HCT116 (cell line): ENCODE measurements around the gene CPEB3. TPM values are rescaled to one million over a fixed set of nuclear protein-coding genes. Genes with fewer than 3 reads are reported as not detected.

Experiments used
- ATAC-seq: fragments of 200-7000 bp; cut with Tn5 transposase; 2 replicates; pipeline ENCODE4 v1.9.1; 2020; ENCODE audit warnings: mild to moderate bottlenecking, moderate library complexity
- BruUV-seq: library from RNA; stranded (reverse); fragments of 400-500 nt; replicated peaks from 2 replicates; lab custom pipeline; 2021; lab: Mats Ljungman, UMichigan
- CTCF ChIA-PET: fragments of 300-600 bp; sonication (Branson Sonifier 250); formaldehyde crosslinking; loops from one replicate; lab custom pipeline; 2021; ENCODE audit warnings: antibody characterized with exemption; lab: Charles Lee
- POLR2A ChIA-PET: fragments of 300-600, 350-600 bp; sonication (Branson Sonifier 250); formaldehyde crosslinking; loops from one replicate; lab custom pipeline; 2021; ENCODE audit warnings: antibody characterized with exemption; lab: Charles Lee
- RAD21 ChIA-PET, 2 experiments: fragments of 300-600 bp; sonication (Branson Sonifier 250); formaldehyde crosslinking; loops; one replicate each; lab custom pipeline; 2023; ENCODE audit warnings: low total read pairs in 2 of 2; ENCODE audit not compliant: uncharacterized antibody in 2 of 2, unreplicated experiment in 2 of 2, low non-redundant PET in 1 of 2; lab: Charles Lee
- DNase-seq: peaks from one replicate; pipeline ENCODE4 v3.0.0-alpha.2; 2010; ENCODE audit warnings: low read depth, low spot score
- H2AFZ ChIP-seq: fragments of 200-600 bp; shearing (Covaris generic), sonication (generic); 2 replicates; pipeline ENCODE4 v1.6.1; 2017; ENCODE audit warnings: low read depth, mixed run types, mixed read lengths, antibody characterized with exemption, low read length; ENCODE audit not compliant: poor library complexity, severe bottlenecking
- H3K27ac ChIP-seq: 2 replicates; pipeline ENCODE4 v1.5.1; 2012; ENCODE audit warnings: low read depth, low read length
- H3K27me3 ChIP-seq: fragments of 200-600 bp; sonication (generic); 2 replicates; pipeline ENCODE4 v1.6.1; 2016; ENCODE audit warnings: mixed run types, low read length, mixed read lengths; ENCODE audit not compliant: insufficient read depth
- H3K36me3 ChIP-seq, 2 experiments: fragments of 200-500 bp in 1 of 2; fragments of 200-600 bp in 1 of 2; sonication (Bioruptor generic) in 1 of 2; sonication (generic) in 1 of 2; 2 replicates each; pipeline versions ENCODE4 v1.5.1 to v1.6.1; 2014 to 2016; ENCODE audit warnings: low read length in 2 of 2, inconsistent platforms in 1 of 2, mixed read lengths in 1 of 2, mixed run types in 1 of 2; ENCODE audit not compliant: insufficient read depth in 2 of 2, control insufficient read depth in 1 of 2
- H3K4me1 ChIP-seq, 2 experiments: fragments of 200-600 bp in 1 of 2; sonication (generic) in 1 of 2; 2 replicates each; pipeline versions ENCODE4 v1.5.1 to v1.6.1; 2012 to 2017; ENCODE audit warnings: low read length in 2 of 2, inconsistent platforms in 1 of 2, mild to moderate bottlenecking in 1 of 2, mixed read lengths in 1 of 2, mixed run types in 1 of 2, moderate library complexity in 1 of 2; ENCODE audit not compliant: insufficient read depth in 2 of 2, control insufficient read depth in 1 of 2
- H3K4me2 ChIP-seq: fragments of 200-600 bp; sonication (generic); 2 replicates; pipeline ENCODE4 v1.6.1; 2017; ENCODE audit warnings: mixed run types, low read length, mixed read lengths
- H3K4me3 ChIP-seq, 2 experiments: fragments of 200-600 bp in 1 of 2; sonication (generic) in 1 of 2; replicated peaks in 1 of 2; 2 replicates each; pipeline ENCODE4 v1.5.1; 2011 to 2016; ENCODE audit warnings: low read length in 2 of 2, control low read depth in 1 of 2, low read depth in 1 of 2, mild to moderate bottlenecking in 1 of 2, mixed read lengths in 1 of 2, mixed run types in 1 of 2
- H3K79me2 ChIP-seq: fragments of 200-600 bp; sonication (generic); 2 replicates; pipeline ENCODE4 v1.6.1; 2017; ENCODE audit warnings: mild to moderate bottlenecking, mixed run types, low read length, moderate library complexity, mixed read lengths; ENCODE audit not compliant: insufficient read depth
- H3K9ac ChIP-seq: fragments of 200-600 bp; sonication (generic); 2 replicates; pipeline ENCODE4 v1.6.1; 2016; ENCODE audit warnings: low read length, mixed read lengths
- H3K9me2 ChIP-seq: fragments of 200-600 bp; sonication (generic), shearing (Covaris generic); 2 replicates; pipeline ENCODE4 v1.6.1; 2017; ENCODE audit warnings: mixed run types, mild to moderate bottlenecking, moderate library complexity; ENCODE audit not compliant: insufficient read depth
- H3K9me3 ChIP-seq, 2 experiments: fragments of 200-500 bp in 1 of 2; fragments of 200-600 bp in 1 of 2; sonication (Bioruptor generic) in 1 of 2; sonication (generic) in 1 of 2; 2 replicates each; pipeline ENCODE4 v1.6.1; 2014 to 2017; ENCODE audit warnings: low read length in 2 of 2, mixed read lengths in 2 of 2, inconsistent platforms in 1 of 2, low read depth in 1 of 2, mild to moderate bottlenecking in 1 of 2, mixed run types in 1 of 2, moderate library complexity in 1 of 2; ENCODE audit not compliant: control insufficient read depth in 1 of 2, insufficient read depth in 1 of 2
- H4K20me1 ChIP-seq: fragments of 200-600 bp; sonication (generic), shearing (Covaris generic); 2 replicates; pipeline ENCODE4 v1.6.1; 2017; ENCODE audit warnings: mixed run types, mild to moderate bottlenecking, moderate library complexity; ENCODE audit not compliant: insufficient read depth
- ATF3 ChIP-seq: IDR thresholded peaks from 2 replicates; pipeline ENCODE4 v1.6.1; 2012
- CBX3 ChIP-seq: IDR thresholded peaks from 2 replicates; pipeline ENCODE4 v1.6.1; 2012; ENCODE audit warnings: low read depth
- CEBPB ChIP-seq: IDR thresholded peaks from 2 replicates; pipeline ENCODE4 v1.6.1; 2012; ENCODE audit warnings: low read depth
- EGR1 ChIP-seq: IDR thresholded peaks from 2 replicates; pipeline ENCODE4 v1.6.1; 2012; ENCODE audit warnings: low read depth
- EZH2phosphoT487 ChIP-seq: fragments of 200-600 bp; IDR thresholded peaks from 2 replicates; pipeline ENCODE4 v1.6.1; 2018; ENCODE audit warnings: antibody characterized with exemption, borderline replicate concordance
- FOSL1 ChIP-seq: IDR thresholded peaks from 2 replicates; pipeline ENCODE4 v1.6.1; 2012; ENCODE audit warnings: low read depth
- MAX ChIP-seq: IDR thresholded peaks from 2 replicates; pipeline ENCODE4 v1.6.1; 2012
- POLR2A ChIP-seq: IDR thresholded peaks from 2 replicates; pipeline ENCODE4 v1.7.0; 2011; ENCODE audit warnings: borderline replicate concordance; ENCODE audit not compliant: insufficient read depth, insufficient read length; ENCODE audit errors: extremely low read depth
- SIN3A ChIP-seq: IDR thresholded peaks from 2 replicates; pipeline ENCODE4 v1.6.1; 2012; ENCODE audit warnings: low read depth
- SP1 ChIP-seq: IDR thresholded peaks from 2 replicates; pipeline ENCODE4 v1.6.1; 2012; ENCODE audit warnings: low read depth
- SRF ChIP-seq: IDR thresholded peaks from 2 replicates; pipeline ENCODE4 v1.6.1; 2012; ENCODE audit warnings: low read depth
- YY1 ChIP-seq: IDR thresholded peaks from 2 replicates; pipeline ENCODE4 v1.6.1; 2011; ENCODE audit warnings: low read length, low read depth, moderate library complexity, mild to moderate bottlenecking; ENCODE audit not compliant: insufficient replicate concordance; ENCODE audit errors: extremely low read depth
- intact Hi-C: fragments of 100-400 bp; cut with micrococcal nuclease; formaldehyde crosslinking; loops from 2 replicates; pipeline ENCODE4 v1.10.0; 2022
- total RNA-seq: library from RNA; stranded (reverse); gene quantifications from one replicate; pipeline ENCODE4 v1.2.1, GENCODE V29; 2021; ENCODE audit not compliant: unreplicated experiment
- TF ChIP-seq, protein P1 (sequence below): IDR thresholded peaks from 2 replicates; pipeline ENCODE4 v1.6.1; 2011; ENCODE audit warnings: mild to moderate bottlenecking, low read length, moderate library complexity; ENCODE audit not compliant: insufficient replicate concordance; ENCODE audit errors: extremely low read depth

Gene CPEB3
- total RNA-seq, 1 experiment from 2014 or later = 3.0 TPM

DNA sequence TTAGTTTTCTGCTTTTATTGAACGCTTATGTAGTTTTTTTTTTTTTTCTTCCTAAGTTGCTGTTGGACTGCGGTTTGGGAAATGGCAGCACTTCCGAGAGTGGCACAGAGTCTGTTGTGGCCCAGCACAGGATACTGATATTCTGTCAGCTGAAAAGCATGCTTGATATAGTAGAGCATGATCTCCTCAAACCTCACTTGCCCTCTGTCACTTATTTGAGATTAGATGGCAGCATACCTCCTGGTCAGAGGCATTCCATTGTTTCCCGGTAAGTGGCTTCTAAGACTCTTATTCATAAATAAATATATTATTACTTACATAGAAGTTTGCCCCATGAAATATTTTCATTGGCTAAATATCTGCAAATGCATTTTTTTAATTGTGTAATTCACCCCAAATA lies 266.2 kb downstream of the CPEB3 start:
- ChIA-PET RAD21 (no interaction called here), CTCF (no interaction called here), POLR2A (no interaction called here)
- no peak for ATAC-seq
- Histone ChIP-seq H2AFZ (no peak overlapping the region), H3K79me2 (no peaks in the 10 kb centered on the region), H3K27me3 (no peaks in the 10 kb centered on the region), H3K9me2 (no peaks in the 10 kb centered on the region), H3K4me3 (no peak overlapping the region), H4K20me1 (no peaks in the 10 kb centered on the region), H3K4me2 (no peak overlapping the region), H3K36me3 (peaks cover 17 to 38% of the 10 kb centered on the region in 2 experiments), H3K9ac (no peak overlapping the region), H3K4me1 (peaks cover 0 to 4% of the 10 kb centered on the region in 2 experiments; a peak in 1 of 4 replicates), H3K9me3 (no peaks in the 10 kb centered on the region), H3K27ac (no peak overlapping the region)
- intact Hi-C loops = no loop called here
- no peak for TF ChIP-seq ATF3
- TF ChIP-seq CEBPB = no peak
- no peak for TF ChIP-seq EGR1
- no peak for TF ChIP-seq CBX3
- no peak for TF ChIP-seq MAX
- TF ChIP-seq SRF = no peak
- no peak for TF ChIP-seq SP1
- TF ChIP-seq, protein P1, sequence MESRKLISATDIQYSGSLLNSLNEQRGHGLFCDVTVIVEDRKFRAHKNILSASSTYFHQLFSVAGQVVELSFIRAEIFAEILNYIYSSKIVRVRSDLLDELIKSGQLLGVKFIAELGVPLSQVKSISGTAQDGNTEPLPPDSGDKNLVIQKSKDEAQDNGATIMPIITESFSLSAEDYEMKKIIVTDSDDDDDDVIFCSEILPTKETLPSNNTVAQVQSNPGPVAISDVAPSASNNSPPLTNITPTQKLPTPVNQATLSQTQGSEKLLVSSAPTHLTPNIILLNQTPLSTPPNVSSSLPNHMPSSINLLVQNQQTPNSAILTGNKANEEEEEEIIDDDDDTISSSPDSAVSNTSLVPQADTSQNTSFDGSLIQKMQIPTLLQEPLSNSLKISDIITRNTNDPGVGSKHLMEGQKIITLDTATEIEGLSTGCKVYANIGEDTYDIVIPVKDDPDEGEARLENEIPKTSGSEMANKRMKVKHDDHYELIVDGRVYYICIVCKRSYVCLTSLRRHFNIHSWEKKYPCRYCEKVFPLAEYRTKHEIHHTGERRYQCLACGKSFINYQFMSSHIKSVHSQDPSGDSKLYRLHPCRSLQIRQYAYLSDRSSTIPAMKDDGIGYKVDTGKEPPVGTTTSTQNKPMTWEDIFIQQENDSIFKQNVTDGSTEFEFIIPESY = no peak
- no peak for TF ChIP-seq EZH2phosphoT487
- BruUV-seq = no TSS peak
- no peak for DNase-seq

DNA sequence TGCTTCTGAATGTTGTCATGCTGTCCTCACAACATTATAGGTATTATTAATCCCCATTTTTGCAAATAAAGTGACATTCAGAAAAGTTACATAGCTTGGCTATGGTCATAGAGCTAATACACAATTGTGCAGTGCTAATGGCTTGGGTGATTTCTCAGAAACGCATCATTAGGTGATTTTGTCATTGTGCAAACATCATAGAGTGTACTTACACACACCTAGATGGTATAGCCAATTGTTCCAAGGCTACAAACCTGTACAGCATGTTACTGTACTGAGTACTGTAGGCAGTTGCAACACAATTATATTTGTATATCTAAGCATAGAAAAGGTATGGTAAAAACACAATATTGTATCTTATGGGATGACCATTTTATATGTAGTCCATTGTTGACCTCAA lies 276.3 kb downstream of the CPEB3 start:
- peaks cover 26 to 32% of the 10 kb centered on the region in 2 experiments; a peak in 3 of 4 replicates for H3K36me3 ChIP-seq
- intact Hi-C loops = no loop called here
- H3K4me1 ChIP-seq = peaks cover 11 to 23% of the 10 kb centered on the region in 2 experiments
- ChIA-PET RAD21 (no interaction called here), POLR2A (no interaction called here), CTCF (no interaction called here)
- TF ChIP-seq SIN3A = no peak
- no peak for TF ChIP-seq POLR2A
- TF ChIP-seq YY1 = no peak
- TF ChIP-seq FOSL1 = no peak
- H4K20me1 ChIP-seq = no peaks in the 10 kb centered on the region; the same call in 1 of the 2 replicates
- ATAC-seq (no peak), DNase-seq (no peak)
- BruUV-seq = no TSS peak
- H3K9me3 ChIP-seq = no peaks in the 10 kb centered on the region
- no peak overlapping the region for H2AFZ ChIP-seq
- no peak overlapping the region for H3K4me3 ChIP-seq
- no peaks in the 10 kb centered on the region for H3K9me2 ChIP-seq
- no peak overlapping the region for H3K27ac ChIP-seq
- H3K27me3 ChIP-seq = no peaks in the 10 kb centered on the region
- H3K79me2 ChIP-seq = no peaks in the 10 kb centered on the region
- H3K4me2 ChIP-seq = no peak overlapping the region
- no peak overlapping the region for H3K9ac ChIP-seq
